Keratinocyte (primary cell): ENCODE data around the gene KLK8.
A peak's percentile ranks its signal among the peaks of the same experiment; 100 is the strongest.

Experiments
- CTCF ChIP-seq, 3 experiments: IDR thresholded peaks in 1 of 3; conservative IDR thresholded peaks in 1 of 3; optimal IDR thresholded peaks in 1 of 3; 2 replicates in 2 of 3; 3 replicates in 1 of 3; pipeline versions ENCODE3 to v1.5.1; 2011; ENCODE audit warnings: low read length in 3 of 3, mild to moderate bottlenecking in 3 of 3, moderate library complexity in 2 of 3, control low read depth in 1 of 3, inconsistent platforms in 1 of 3; ENCODE audit not compliant: insufficient read depth in 2 of 3; ENCODE audit errors: extremely low read depth in 1 of 3
- EZH2 ChIP-seq: IDR thresholded peaks from one replicate; pipeline ENCODE4 v1.6.1; 2012; ENCODE audit warnings: inconsistent platforms, mild to moderate bottlenecking, low read length, moderate library complexity

GRCh38 chr19:51000981-51001380 is 423 bp downstream of the KLK8 start:
- TF ChIP-seq CTCF (optimal IDR thresholded peaks at IDR 0.05 in 1 of 3, IDR thresholded peaks at IDR 0.05 in 1 of 3, conservative IDR thresholded peaks at IDR 0.05 in 1 of 3; ENCODE audit: extremely low read depth in 1 of 3, insufficient read depth in 2 of 3, low read length in 3 of 3) (peak in 2 of 3 experiments; percentile 16 to 61), EZH2 (no peak)
